NCI-H1694 treated with DMSO at 0.1 percent for 48 hours (cell line): ENCODE measurements around the gene TMUB2.
"Not testable (repeated sequence)": the region's sequence is repeated elsewhere in the genome, so short reads cannot be mapped to it uniquely, and the experiment has no call there.

Source experiments
- DNase-seq: peaks from one replicate; lab custom pipeline; 2025; lab: John Stamatoyannopoulos, UW

TMUB2 gene

DNA sequence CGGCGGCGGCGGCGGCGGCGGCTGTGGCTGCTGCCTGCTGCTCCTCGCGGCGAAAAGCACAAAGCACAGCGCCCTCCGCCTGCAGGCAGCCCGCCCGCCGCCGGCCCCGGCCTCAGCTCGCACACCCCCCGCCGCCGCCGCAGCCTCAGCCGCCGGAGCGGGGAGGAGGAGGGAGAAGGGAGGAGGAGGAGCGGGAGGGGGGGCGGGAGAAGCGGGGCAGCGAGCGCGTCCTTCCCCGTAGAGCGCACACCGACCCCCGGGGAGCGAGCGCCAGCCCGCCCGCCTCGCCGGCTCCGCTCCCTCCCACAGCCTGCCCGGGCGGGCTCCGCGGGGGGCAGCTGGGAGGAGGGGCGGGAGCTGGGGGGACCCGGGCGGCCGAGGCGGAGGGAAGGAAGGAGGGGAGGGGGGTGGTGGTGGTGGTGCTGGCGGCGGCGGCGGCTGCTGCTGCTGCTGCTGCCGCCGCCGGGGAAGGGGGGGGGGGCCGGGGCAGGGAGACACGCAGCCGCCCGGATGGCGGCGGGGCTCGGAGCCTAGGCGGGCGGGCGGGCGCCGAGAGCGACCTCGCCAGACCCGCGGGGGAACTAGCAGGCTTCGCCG is 32.9 kb downstream of the TMUB2 start, which contains the start of gene UBTF:
UBTF (minus strand) TSS at position 60 of the 597 bp plus-strand sequence. CDS start 1,446 bp downstream, outside the sequence.
- DNase-seq = peak; percentile 63

DNA sequence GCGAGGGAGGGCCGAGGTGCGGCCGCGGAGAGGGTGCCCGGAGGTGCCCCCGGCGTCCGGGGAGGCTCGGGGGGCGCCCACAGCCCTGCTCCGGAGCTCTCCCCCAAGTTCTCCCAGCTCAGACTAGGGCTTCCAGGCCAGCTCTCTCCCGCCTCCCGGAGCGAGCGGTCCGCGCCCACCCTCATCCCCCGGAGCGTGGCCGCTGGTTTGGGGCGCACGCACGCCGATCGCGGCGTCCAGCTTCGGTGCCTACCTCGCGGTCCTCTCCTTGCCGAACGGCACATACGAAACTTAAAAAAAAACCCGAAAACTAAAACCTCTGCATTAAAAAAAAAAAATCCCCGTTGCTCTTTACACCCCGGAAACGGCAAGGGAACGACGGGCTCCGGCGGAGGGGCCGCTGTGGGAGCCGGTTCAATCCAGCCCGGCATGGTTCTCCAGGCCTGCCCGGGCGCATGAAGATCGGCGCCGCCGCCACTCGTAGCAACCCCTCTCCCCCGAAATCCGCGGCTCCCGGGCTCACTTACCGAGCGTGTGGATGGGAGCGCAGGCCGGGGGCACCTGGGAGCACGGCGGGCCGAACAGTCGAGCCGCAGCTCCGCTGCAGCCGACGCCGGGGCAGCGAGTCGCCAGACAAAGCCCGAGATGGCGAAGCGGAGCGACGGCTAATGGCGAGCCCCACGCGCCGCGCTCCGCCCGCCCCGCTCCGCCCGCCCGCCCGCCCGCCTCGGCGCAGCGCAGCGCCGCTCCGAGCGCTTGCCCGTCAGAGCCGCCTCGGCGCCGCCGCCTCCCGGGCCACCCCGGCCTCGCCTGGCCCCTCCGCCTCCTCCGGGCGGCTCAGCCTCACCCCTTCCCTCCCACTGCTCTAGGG is 33.7 kb downstream of the TMUB2 start:
- peak; percentile 47 for DNase-seq

DNA sequence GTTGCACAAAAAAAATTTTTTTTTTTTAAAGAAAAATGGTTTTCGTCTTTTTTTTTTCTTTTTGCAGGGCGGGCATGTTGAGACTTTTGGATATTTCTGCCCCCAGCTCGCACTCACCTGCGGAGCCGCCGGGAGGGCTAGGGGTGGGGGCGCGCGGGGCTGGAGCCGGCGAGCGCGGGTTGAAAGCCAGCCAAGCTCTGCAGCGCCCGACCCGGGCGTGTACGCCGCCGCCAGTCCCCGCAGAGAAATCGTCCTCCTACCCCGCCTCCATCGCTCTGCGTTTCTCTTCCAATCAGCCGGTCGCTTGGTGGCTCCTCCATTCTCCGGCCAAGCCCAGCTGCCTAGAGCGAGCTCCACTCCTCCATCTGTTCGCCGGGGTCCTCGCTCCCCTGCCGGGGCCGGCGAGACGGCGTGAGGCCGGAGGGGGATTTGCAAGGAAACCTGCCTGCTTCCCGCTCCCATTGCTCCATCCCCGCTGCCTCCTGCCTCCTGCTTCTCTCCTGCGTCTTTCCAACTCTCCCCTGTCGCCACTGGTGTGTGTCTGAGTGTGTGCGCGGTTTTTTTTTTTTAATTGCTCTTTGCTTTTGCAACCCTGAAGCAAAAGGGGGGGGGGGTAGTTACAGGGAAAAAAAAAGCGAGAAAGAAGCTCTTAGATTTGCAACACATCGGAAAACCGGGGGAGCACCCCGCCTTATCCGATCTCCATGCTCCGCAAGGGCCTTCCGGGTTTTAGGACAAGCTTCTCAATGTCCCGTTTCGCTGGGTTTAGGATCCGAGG is 34.5 kb downstream of the TMUB2 start:
- DNase-seq = peak; percentile 85

DNA sequence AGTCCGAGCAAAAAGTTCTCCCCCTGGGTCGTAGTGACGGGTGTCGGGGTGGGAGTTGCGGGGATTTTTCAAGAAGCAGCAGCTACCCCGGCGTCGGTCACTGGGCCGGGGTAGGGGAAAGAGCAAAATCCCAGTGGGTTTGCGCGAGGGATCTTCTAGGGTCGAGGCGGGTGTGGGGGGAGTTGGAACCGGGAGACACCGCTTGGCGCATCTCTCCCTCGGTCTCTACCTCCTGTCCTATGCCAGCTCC is 35.0 kb downstream of the TMUB2 start:
- no peak for DNase-seq

DNA sequence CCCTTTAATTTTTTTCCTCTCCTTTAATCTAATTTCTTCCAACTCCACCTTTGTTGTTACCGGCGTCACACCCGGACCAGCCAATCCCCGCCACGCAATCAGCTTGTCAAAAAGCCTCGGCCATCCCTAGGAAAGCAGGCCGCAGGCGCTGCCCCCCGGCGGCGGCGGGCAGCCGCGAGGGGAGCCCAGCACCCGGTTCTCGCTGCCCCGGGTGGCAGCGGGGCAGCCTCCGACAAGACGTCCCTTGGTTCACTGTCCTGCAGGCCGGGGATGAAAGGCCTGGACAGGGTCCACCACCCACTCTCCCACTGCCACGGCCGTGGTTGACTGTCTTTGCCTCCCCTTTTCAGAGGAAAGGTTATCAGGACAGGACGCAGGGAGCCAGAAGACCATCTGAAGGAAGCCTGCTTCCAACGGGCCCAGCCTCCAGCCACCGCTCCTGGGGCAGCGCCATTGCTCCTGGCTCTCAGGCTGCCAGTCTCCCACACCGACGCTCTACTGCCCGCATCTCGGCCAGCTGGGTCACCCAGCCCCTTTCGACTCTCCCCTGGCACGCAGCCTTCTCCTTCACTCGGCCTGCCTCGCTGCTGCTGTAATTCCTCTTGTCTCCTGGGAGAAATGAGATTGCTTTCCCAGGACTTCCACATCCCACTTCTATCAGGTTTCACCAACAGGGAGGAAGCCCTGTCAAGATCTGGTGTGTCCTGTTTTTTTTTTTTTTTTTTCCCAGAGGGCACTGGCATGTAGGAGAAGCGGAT is 35.5 kb downstream of the TMUB2 start:
- peak; percentile 80 for DNase-seq

DNA sequence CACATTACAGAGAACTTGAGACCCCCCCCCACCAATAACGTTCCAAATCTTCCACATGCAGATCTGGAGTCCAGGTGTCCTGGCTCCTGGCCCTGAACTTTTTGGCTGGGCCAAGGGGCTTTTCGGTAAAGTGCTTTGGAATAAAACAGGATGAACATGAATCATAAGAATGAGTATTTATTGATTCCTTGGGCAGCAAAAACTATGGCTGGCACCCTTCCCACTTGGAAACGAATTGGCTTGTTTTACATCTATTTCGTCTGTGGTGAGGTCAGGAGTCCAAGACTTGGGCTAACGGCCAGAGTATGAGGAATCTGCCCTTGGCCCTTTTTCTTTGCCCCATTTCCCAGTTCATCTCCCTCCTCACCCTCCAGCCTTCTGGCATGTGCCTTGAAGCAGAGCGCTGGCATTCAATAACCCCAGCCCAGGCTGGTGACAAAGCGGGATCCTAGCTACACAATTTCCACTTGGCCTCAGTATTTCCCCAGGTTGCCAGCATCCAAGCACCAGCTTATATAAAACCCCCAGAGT is 36.8 kb downstream of the TMUB2 start:
- peak; percentile 36 for DNase-seq

DNA sequence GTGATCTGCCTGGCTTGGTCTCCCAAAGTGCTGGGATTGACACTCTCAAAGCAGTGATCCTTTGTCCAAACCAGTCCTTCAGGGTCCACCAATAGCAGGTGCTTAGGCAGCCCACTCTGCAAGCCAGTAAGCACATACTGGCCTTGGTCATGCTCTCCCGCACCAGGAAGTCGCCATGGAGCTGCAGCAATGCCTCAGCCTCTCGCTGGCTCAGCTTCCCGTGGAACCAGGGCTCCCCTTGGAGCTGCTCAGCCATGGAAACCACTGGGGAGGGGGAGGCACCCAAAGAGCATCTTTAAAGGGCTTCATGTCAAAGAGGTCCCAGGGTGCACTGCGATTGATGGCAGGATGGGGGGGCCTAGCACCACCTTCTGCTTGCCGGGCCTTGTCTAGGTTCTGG is 42.3 kb downstream of the TMUB2 start:
- no peak for DNase-seq

DNA sequence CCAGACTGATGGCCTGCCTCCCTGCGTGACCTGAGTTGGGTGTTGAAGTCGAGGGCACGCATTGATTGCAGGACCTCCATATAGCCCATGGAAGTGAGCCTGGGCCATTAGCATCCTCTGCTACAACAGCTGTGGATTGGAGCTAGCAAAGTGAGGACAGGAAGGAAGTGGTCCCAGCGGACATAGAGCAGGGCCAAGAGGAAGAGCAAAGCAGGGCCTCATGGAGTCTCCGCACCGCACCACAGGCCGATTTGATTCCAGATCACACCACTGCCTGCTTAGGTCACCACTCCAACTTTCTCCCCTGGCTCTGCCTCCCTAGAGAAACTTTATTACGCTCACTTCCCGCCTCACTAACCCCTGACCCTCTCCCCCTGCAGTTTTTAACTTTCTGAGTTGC is 43.4 kb downstream of the TMUB2 start:
- no peak for DNase-seq

DNA sequence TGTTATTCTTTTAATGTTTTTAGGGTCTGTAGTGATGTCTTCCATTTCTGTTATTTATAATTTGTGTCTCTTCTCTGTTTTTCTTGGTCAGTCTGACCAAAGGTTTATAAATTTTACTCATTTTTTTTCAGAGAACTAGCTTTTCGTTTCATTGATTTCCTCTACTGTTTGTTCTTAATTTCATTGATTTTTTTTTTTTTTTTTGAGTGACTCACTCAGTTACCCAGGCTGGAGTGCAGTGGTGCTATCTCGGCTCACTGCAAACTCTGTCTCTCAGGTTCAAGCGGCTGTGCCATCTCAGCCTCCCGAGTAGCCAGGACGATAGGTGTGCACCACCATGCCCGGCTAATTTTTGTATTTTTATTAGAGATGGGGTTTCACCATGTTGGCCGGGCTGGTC is 45.3 kb downstream of the TMUB2 start:
- no peak for DNase-seq

DNA sequence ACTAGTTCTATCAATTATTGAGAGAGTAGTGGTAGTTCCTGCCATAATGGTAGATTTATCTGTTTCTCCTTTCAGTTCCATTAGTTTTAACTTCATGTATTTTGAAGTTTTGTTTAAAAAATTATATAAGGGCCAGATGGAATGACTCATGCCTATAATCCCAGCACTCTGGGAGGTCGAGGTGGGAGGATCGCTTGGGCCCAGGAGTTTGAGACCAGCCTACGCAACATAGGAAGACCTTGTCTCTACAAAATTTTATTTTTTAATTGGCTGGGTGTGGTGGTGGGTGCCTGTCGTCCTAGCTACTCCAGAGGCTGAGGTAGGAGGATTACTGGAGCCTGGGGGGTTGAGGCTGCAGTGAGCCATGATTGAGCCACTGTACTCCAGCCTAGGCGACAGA is 46.8 kb downstream of the TMUB2 start:
- DNase-seq = no peak

DNA sequence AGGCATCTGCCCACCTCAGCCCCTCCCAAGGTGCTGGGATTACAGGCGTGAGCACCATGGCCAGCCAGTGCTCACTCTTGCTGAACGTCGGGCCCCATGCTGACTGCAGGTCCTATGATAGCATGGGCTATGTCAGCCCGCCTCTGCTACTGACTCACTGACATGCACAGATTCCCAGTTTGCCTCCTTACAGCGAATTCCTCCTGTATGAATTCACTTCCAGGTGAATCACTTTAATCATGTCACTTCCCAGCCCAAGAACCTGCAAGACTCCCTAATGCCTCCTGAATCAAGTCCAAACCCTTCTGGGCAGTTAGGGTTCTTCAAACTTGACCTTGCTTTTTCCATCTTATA is 48.8 kb downstream of the TMUB2 start:
- DNase-seq = no peak

DNA sequence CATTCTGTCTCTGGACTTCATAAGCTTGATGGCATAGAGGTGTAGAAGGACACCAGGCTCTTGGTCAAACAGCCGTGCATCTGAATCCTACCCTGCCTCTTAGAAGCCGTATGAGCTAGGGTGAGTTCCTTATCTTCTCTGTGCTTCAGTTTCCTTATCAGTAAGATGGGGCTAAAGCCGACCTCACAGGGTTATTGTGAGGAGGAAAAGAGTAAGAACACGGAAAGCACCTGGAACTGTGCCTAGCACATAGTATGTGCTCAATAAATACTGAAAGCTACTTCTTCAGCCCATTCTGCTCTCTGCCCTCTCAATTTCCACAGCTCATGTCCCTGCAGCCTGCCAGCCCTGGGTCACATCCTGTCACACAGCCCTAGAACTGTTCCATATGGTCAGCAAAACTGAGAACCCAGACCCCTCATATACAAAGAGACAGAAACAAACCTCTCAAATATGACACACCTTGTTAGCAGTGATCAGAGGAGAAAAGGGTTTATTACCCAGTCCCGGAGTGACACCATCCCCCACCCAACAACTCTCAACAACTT is 49.7 kb downstream of the TMUB2 start:
- DNase-seq = no peak

DNA sequence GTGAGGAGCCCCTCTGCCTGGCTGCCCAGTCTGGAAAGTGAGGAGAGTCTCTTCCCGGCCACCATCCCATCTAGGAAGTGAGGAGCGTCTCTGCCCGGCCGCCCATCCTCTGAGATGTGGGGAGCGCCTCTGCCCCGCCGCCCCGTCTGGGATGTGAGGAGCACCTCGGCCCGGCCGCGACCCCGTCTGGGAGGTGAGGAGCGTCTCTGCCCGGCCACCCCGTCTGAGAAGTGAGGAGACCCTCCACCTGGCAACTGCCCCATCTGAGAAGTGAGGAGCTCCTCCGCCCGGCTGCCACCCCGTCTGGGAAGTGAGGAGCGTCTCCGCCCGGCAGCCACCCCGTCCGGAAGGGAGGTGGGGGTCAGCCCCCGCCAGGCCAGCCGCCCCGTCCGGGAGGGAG is 51.1 kb downstream of the TMUB2 start:
- DNase-seq = not testable (repeated sequence)

DNA sequence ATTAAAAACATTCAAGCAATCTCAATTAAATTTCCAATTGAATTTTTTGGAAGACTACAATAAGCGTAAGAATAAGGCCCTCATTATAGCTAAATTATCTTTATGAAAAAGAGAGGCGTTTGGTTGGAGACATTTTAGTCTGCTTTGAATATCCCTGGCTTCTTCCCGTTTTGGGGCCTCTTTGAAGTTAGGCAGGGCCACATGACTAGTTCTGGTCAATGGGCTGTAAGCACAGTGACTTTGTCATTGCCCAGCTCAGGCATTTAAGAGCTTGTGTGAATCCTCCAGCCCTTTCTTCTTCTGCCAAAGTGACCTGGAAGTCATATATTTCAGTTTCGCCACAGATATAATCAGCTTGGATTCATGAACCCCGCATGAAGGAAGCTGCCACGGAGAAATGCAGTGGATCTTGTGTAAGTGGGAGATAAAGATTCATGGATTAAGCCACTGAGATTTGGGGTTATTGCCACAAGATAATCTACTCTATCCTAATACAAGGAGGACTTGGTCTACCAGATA is 54.4 kb downstream of the TMUB2 start:
- no peak for DNase-seq
